D341Med (cell line): ENCODE results near the gene DLEC1.
A peak's percentile ranks its signal among the peaks of the same experiment; 100 is the strongest.

Experiments used
- DNase-seq: peaks from one replicate; pipeline ENCODE4 v3.0.0; 2012; ENCODE audit warnings: low spot score

The DLEC1 gene

DNA sequence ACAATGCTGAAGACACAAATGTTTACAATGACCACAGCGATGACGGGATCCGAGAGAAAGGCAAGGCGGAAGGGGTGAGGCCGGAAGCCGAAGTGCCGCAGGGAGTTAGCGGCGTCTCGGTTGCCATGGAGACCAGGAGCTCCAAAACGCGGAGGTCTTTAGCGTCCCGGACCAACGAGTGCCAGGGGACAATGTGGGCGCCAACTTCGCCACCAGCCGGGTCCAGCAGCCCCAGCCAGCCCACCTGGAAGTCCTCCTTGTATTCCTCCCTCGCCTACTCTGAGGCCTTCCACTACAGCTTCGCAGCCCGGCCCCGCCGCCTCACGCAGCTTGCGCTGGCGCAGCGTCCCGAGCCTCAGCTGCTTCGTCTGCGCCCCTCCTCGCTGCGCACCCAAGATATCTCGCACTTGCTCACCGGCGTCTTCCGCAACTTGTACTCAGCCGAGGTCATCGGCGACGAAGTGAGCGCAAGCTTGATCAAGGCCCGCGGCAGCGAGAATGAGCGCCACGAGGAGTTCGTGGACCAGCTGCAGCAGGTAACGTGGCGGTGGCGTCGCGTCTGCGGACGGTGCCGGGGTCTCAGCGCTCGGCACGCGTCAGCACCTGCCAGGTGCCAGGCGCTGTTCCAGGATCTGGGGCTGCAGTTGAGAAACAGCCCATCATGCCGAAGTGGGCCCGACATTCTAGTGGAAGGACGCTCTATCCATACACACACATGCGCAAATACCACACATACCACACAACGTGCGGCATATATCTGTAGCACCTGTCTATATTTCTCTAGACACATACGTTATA lies at the start of gene DLEC1:
Gene DLEC1 (plus strand): TSS at position 108 of the 798 bp plus-strand sequence. CDS start 18 bp downstream, at position 126.
- no peak for DNase-seq

DNA sequence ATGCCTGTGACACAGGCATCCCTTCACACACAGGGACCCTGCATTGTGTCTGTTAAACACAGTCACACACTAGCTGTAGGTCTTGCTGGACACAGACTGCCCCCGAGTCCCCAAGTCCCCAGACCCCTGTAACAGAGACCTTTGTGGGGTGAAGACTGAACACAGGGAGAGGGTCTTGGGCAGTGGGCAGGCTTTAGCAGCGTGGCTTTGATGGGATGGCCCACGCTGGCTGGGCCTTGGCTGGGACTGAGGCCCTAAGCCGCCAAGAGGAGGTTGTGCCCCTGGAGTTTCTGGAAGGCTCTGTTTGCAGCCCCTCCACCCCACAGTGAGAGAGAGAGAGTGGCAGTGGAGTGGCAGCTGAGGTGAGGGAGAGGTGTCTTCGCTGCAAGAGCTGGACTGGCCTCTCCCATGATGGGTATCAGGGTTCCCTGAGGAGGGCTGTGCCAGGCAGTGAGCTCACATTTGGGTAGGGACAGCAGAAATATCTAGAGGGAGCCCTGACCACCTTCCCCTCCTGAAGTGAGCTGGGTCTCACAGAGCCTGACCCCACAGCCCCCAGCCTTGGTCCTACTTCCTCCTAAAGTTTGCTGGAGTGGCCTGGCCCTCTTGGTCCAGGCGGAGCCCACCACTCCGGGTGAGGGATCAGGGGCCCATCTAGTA lies 49.1 kb upstream of the DLEC1 start:
- DNase-seq = no peak

- no peak for DNase-seq
Measured at GRCh38 chr3:37990527-37990926, 48.5 kb upstream of the DLEC1 start, which contains the start of gene VILL. TSS of gene VILL (plus strand) at chr3:37990786. CDS start at chr3:37993673, 2,887 bp downstream.

GRCh38 chr3:37991109-37991508 lies 47.9 kb upstream of the DLEC1 start:
- DNase-seq = no peak

GRCh38 chr3:37991823-37992222 lies 47.2 kb upstream of the DLEC1 start:
- DNase-seq = no peak

DNA sequence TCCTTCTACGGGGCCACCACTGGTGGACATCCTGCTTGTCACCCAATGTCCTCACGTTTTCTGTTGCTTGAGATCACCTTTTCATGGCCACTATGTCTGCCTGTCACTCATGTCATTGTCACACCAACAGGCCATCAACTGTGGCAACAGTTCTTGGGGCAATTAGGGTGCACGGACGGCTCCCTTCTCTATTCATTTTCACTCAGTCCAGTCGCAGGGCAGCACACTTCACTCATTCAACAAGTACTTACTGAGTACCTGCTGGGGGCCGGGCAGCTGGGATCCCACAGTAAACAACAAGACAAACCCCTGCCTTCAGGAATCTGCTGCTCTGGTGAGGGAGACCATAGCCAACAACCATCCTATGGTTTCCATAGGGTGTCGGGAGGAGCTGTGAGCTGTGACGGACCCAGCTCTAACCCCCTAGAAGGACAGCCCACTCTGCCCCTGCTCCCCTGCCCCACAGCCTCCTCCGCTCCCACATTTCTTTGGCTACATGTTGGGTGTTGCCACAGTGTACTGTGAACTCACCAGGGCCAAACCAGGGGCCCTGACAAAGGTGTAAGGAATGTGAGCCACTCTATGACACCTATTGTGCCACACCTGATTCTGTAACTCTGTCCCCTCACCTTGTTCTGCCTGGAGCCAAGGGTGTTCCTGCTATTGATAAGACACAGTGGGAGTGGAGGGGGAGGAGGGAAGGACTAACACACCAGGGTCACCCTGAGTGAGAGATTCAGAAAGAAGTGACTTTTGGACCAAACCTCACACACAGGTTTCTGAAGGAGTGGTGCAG lies 46.5 kb upstream of the DLEC1 start:
- DNase-seq = no peak

DNA sequence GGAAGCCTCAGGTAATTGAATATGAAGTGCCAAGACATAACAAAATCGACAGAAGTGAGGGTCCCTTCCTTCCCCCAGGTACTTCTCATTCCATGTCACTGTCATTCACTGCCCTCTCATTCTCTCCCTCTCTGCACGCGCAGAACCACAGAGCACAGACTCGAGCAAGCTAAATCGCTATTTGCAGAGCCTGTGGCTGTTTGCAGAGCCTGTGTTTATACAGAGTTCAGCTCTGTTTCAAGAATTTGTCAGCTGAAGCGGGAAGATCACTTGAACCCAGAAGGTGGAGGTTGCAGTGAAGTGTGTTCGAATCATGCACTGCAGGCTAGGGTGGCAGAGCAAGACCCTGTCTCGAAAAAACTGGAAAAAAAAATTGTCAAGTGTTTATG lies 45.9 kb upstream of the DLEC1 start:
- DNase-seq = no peak

GRCh38 chr3:37993460-37993819 lies 45.6 kb upstream of the DLEC1 start:
- DNase-seq = no peak

GRCh38 chr3:37993820-37994638 lies 45.0 kb upstream of the DLEC1 start:
- DNase-seq = no peak

DNA sequence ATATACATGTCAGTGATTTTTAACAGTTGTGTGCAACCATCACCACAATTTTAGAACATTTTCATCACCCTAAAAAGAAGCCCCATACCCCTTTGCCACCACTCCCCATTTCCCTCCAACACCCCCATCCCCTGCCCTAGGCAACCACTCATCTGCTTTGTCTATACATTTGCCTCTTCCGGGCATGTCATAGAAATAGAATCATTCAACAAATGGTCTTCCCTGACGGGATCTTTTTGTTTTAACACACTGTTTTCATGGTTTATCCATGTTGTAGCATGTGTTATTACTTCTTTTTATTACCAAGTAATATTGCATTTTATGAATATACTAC lies 44.4 kb upstream of the DLEC1 start:
- DNase-seq = no peak

DNA sequence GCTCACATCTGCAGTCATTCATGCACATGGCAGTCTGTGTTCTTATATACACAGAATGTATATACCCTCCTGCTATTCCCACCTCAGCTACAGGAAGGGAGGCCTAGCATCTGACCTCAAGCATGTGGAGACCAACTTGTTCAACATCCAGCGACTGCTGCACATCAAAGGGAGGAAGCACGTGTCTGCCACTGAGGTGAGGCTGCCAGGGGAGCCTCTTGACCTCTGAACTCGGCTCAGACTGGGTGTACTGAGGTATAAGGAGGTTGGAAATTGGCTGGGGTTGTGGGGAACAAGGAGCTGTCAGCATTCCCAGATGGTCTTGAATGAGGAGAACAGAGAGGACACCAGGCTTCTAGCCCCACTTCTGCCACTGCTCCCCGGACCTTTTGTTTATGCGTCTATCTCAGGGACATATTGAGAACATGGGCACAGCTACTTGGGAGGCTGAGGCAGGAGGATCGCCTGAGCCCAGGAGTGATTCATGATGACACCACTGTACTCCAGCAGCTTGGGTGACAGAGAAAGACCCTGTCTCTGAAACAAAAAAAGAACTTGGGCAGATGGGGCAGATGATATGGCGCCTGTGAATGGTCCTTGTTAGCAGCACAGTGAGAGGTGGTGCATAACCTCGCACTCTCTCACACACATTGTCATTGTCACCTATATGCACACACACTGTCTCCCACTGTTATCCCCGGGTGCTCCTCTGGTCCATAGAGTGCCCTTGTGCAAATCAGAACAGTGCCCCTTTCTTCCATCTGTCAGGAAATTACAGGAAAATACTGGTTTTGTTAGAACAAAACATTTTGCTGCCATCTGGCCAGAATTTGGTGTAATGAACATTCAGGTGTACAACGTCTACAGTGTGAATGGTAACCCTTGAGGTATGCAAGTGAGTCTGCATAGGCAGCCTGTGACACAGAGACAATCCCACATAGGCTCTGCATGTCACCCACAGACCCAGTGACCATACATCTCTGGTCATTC lies 43.1 kb upstream of the DLEC1 start:
- DNase-seq = no peak

DNA sequence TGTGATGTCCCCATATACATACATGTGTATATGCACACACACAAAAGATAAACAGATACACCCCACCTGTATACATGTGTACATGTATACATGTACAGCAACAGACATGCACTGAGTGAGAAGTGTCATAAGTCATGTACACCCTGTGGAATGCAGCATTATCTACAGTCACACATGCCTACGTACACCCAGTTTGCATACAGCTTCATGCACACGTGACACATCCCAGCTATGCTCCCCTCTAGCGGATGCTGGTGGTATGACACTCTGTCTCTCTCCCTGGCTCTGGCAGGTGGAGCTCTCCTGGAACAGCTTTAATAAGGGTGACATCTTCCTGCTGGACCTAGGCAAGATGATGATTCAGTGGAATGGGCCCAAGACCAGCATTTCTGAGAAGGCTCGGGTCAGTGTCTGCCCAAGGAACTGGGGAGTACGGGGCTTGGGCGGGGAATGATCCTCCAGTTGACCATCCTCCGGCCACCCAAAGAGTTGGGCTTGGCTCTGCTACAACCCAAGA lies 42.2 kb upstream of the DLEC1 start:
- DNase-seq = peak; percentile 82

DNA sequence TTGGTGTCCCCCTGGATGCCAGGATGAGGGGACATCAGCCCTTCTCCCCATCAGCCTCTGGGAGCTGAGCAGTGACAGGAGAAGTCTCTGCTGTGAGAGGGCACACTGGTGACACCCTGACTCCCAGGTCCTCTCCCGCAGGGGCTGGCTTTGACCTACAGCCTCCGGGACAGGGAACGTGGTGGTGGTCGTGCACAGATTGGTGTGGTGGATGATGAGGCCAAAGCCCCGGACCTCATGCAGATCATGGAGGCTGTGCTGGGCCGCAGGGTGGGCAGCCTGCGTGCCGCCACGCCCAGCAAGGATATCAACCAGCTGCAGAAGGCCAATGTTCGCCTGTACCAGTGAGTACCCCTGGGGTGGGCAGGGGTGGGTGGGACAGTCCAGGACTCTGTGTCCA lies 41.7 kb upstream of the DLEC1 start:
- DNase-seq = no peak

DNA sequence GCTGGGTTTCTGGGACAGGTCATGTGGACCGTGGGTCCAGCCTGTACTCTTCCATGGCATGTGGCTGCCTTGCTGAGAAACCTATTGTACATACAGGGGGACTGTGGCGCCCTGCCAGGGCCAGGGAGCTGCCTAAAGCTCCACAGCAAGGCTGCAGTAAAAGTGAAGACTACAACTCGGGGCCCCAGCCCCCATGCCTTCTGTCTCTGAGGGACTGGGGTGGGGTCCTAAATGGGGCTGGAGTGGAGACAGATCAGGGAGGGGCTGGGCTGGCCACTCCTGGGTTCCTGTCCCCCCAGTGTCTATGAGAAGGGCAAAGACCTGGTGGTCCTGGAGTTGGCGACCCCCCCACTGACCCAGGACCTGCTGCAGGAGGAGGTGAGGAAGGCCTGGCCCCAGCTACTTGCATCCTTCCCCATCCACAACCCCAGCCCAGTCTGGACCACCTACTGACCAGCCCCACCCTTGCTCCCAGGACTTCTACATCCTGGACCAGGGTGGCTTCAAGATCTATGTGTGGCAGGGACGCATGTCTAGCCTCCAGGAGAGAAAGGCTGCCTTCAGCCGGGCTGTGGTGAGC lies 41.1 kb upstream of the DLEC1 start:
- DNase-seq = no peak

DNA sequence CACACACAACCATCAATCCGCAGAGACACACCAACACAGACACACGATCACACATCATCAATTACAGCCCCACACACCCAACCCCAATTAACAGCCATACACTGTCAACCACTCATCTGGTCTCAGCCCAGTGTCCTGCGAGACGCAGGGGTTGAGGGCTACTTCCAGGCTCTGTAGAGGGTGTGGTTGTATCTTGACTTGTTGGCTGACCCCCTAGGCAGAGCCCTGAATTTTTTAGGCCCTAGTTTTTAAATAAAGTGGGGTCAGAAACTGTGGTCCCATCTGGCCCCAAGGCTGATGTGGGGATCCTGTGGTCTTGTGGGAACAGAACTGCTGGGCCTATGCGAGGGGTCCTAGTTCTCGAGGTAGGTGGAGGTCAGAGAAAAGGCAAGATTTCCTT lies 39.2 kb upstream of the DLEC1 start:
- DNase-seq = no peak

GRCh38 chr3:38000242-38000916 lies 38.6 kb upstream of the DLEC1 start:
- DNase-seq = no peak

GRCh38 chr3:38000965-38001455 lies 38.0 kb upstream of the DLEC1 start:
- no peak for DNase-seq

DNA sequence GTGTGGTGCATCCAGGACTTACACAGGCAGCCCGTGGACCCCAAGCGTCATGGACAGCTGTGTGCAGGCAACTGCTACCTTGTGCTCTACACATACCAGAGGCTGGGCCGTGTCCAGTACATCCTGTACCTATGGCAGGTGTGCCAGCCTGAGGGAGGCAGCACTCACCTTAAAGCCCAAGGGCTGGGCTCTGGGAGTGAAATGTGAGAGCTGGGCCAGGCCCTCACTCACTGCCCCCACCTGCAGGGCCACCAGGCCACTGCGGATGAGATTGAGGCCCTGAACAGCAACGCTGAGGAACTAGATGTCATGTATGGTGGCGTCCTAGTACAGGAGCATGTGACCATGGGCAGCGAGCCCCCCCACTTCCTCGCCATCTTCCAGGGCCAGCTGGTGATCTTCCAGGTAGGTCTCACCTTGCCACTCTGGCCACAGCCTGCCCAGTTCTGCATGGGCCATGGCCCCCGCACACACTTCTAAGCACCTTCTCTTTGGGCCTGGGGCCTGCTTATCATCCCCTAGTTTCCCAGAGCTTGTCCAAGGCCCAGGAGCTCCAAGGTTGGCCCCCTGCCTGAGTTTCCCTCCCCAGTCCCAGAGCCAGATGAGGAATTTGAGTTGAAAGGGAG lies 37.4 kb upstream of the DLEC1 start:
- no peak for DNase-seq

DNA sequence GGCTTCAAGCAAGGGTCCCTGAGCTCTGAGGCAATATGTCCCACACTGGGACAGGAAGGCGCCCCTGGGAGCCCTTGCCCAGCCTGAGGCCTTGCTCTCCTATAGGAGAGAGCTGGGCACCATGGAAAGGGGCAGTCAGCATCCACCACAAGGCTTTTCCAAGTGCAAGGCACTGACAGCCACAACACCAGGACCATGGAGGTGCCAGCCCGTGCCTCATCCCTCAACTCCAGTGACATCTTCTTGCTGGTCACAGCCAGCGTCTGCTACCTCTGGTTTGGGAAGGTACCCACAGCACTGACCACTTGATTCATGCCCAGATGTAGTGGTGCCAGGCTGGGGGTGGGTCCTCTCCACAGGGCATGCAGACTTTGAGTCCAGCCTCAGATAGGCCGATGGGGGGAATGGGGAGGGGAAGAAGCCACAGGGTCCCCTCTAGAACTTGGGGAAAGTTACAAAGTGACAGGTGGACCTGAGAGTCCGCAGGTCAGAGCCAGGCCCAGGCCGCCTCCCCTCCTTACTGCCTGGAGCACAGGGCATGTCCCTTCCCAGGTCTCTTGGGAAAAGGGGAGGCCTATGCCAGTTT lies 36.6 kb upstream of the DLEC1 start:
- DNase-seq = no peak
